GM18951 (cell line): ENCODE data around the gene TMC3.

Experiments
- POLR2A ChIP-seq: IDR thresholded peaks from 4 replicates; pipeline ENCODE4 v1.6.1; 2011; ENCODE audit warnings: mild to moderate bottlenecking; ENCODE audit not compliant: insufficient read length, insufficient read depth; ENCODE audit errors: extremely low read depth
- in situ Hi-C: fragments of 300-500 bp; cut with MboI; formaldehyde crosslinking; loops from one replicate; pipeline ENCODE4 v1.12.0; 2022; ENCODE audit warnings: low sequenced_read_pairs, mixed read lengths, inconsistent platforms; ENCODE audit not compliant: unreplicated experiment

The TMC3 gene

GRCh38 chr15:81398910-81399551 is 25.0 kb upstream of the TMC3 start:
- TF ChIP-seq POLR2A = no peak
- in situ Hi-C loops = loop anchor here (5.0 kb wide), 1 partner anchor 132 kb away; no protein-coding TSS in a partner anchor

GRCh38 chr15:81398456-81398855 is 24.4 kb upstream of the TMC3 start:
- in situ Hi-C loops = loop anchor here (5.0 kb wide), 1 partner anchor 131 kb away; no protein-coding TSS in a partner anchor
- no peak for TF ChIP-seq POLR2A

DNA sequence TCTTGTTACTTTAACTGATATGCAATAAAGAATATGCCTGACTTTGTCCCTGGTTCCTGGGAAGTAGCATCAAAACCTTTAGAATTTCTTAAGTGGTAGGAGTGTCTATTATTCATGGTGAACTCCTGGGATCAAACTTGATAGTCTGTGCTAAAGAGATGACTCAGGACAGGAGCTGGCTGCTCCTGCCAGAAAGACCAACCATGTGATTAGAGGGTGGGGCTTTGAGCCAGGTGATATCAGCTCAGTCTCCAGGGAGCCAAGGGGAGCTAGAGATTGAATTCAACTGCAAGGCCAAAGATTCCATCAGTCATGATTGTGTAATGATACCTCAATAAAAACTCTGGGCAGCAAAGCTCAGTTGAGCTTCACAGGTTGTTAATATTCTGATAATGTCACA is 20.6 kb upstream of the TMC3 start:
- TF ChIP-seq POLR2A = no peak
- in situ Hi-C loops = loop anchor here (5.0 kb wide), 1 partner anchor 127 kb away; no protein-coding TSS in a partner anchor

- no peak for TF ChIP-seq POLR2A
- in situ Hi-C loops = no loop called here
Observed at GRCh38 chr15:81391657-81392056, 17.6 kb upstream of the TMC3 start.

DNA sequence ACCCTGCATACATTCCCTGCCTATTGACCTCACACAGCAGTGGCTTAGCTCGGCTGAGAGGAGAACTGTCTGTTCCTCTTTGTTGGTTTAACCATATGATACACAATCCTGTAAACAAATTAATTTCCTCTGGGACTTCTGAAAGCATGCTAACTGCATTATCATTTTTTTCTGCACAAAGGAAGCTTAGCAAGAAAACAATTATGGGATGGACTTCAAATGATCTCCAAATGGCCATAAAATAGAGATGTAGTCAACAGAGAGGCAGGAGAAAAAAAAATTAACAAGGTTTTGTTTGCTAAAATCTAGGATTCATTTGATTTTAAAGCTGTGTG is 14.4 kb upstream of the TMC3 start:
- no peak for TF ChIP-seq POLR2A
- in situ Hi-C loops = no loop called here

GRCh38 chr15:81387621-81388435 is 13.8 kb upstream of the TMC3 start:
- TF ChIP-seq POLR2A = no peak
- in situ Hi-C loops = no loop called here

DNA sequence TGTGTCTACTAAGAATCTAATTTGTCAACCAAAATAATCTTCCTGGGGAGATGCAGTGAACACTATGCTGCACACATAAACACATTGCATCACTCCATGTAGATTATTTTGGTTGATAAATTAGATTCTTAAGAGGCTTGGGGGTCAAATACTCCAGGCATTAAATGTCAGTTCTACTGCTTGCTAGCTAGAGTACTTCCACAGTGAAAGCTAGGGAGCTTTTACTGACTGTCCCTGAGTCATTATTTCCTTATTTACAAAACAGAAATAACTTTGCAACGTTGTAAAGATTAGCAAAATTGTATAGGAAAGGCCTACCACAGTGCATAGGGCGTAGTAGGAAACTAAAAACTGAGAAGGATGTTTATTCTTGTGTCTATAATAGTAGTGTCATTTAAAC is 12.9 kb upstream of the TMC3 start:
- in situ Hi-C loops = no loop called here
- no peak for TF ChIP-seq POLR2A

DNA sequence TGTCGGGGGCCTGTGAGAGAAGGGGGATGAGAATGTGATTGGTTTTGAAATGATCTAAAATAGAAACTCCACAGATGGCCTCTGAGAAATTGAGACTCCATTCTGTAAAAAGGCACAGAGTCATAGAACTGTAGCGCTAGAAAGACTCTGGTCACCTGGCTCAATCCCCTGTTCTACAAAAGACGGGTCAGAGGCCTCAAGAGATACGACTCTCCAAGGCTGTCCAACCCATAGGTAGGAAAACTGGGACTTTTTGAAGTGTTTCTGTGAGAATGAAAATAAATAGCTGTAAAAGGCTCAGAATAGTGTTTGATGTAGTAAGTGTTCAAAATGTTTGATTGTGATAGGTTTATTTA is 11.7 kb upstream of the TMC3 start:
- in situ Hi-C loops = no loop called here
- no peak for TF ChIP-seq POLR2A

DNA sequence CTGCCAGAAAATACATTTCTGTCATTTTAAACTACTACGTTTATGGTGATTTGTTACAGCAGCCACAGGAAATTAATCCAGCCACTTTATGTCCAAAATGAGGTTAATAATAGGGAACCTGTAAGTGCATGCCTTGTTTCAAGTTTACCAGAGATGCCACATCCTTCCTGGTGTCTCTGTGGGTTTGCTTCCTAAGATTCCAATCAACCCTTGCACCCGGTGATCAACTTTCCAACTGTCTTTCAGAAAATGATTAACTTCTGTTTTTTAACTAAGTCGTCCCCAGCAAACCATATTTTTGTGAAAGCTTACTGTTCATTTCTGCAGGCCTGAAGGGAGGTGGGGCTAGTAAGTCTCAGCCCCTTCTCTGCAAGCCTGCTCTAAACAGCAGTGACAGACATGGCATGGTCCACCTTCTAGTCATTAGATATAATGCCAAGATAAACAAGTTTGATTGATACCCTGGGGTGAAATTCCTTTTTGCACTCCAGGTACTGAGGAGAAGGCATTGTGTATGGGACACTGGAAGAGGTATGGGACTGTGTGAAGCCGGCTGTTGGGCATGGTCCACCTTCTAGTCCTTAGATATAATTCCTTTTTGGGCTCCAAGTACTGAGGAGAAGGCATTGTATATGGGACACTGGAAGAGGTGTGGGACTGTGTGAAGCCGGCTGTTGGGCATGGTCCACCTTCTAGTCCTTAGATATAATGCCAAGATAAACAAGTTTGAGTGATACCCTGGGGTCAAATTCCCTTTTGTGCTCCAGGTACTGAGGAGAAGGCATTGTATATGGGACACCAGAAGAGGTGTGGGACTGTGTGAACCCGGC is 11.1 kb upstream of the TMC3 start:
- in situ Hi-C loops = no loop called here
- TF ChIP-seq POLR2A = no peak

GRCh38 chr15:81381720-81382119 is 7.7 kb upstream of the TMC3 start:
- in situ Hi-C loops = no loop called here
- no peak for TF ChIP-seq POLR2A

GRCh38 chr15:81380668-81381067 is 6.7 kb upstream of the TMC3 start:
- no peak for TF ChIP-seq POLR2A
- in situ Hi-C loops = no loop called here

DNA sequence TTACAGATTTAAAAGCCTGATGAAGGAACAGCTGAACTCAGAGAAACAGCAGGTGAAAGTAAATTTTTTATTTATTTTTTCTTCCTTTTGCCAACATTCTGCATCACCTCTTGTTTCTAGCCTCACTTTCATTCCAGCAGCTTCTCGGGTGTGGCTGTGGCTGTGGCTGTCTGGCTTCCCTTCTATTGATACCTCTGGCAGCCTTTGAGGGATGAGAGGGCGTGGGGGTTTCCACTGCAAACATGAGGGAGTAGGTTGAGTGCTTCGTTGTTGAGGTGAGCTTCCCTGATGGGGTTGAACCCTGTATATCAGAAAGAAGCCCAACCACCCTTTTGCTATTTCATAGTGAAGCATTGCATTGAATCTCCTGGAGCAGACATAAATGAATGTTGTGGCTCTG is 6.2 kb upstream of the TMC3 start:
- TF ChIP-seq POLR2A = no peak

DNA sequence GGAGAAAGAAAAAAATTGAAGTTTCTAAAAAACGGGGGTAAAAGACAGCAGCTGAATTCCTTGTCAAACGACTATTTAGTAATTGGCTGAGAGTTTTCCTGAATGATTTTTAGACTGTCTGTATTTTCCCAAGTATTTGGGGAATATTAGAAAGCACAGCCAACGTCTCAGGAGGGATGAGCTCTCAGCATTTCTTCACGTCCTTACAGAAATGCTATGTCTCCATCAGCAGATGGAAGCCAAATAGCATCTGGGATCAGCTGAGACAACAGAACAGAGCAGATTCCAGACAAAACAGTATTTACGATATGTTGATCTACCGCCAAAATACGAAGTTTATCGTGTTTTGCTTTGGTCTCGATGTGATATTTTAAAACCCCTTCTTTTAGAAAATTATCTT is 5.3 kb upstream of the TMC3 start:
- in situ Hi-C loops = no loop called here

More for the DNA sequence above, 6.2 kb upstream of the TMC3 start:
- in situ Hi-C loops = no loop called here

DNA sequence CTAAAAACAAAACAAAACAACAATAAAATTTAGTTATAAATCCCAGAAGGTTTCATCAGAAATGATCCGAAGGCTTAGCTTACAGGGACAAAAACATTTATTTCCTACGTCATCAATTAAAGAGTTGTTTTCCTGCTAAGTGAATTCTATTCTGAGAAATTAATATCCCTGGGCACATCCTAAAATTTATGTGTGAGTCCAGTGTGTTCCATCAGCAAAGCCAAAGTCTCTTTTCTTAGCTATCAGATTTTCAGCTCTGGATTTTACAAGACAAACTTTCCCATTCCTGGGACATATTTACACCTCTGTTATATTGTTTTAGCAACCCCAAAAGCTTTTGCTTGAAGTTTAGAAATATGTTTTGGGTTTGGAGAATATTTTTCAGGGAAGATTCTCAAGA is 4.4 kb upstream of the TMC3 start:
- TF ChIP-seq POLR2A = no peak
- in situ Hi-C loops = no loop called here

More for the DNA sequence above, 5.3 kb upstream of the TMC3 start:
- no peak for TF ChIP-seq POLR2A

DNA sequence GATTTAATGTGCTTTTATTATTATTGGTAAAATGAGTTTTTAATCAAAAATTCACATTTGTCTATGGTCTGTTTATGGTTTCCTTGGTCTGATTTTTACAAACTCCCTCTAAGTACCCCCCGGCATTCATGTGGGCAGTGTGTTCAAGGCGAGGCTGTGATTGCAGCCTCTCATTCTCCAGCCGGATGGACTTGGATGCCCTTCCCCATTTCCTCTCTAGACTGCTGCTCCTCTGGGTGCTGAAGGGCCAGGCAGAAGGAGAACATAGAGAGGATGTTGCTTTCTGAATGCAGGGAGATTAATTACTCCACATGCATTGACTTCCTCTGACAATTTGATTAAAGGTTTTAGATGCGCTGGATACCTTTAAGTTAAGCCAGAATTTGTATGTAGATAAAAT is 3.9 kb upstream of the TMC3 start:
- in situ Hi-C loops = no loop called here
- TF ChIP-seq POLR2A = no peak
